ENCODE data around the gene CRIM1.

CRIM1 gene

GRCh38 chr2:36550006-36550405 lies 194.4 kb downstream of the CRIM1 start:
- Histone ChIP-seq H3K36me3 (peaks cover 65% of the 10 kb centered on the region), H3K4me1 (ENCODE audit: control insufficient read depth in 1 of 2, insufficient read depth in 1 of 2, low read depth in 1 of 2, low read length in 1 of 2) (peaks cover 14 to 17% of the 10 kb centered on the region in 2 experiments), H3K27ac (no peak overlapping the region), H3K27me3 (no peaks in the 10 kb centered on the region), H3K4me3 (ENCODE audit: low read depth in 1 of 2, low read length in 1 of 2) (no peak overlapping the region), H3K9me3 (no peaks in the 10 kb centered on the region)
- TF ChIP-seq CTCF (IDR thresholded peaks at IDR 0.05) = no peak

- peak overlapping the region; percentile 85 for H3K27ac ChIP-seq
- H3K4me3 ChIP-seq (ENCODE audit: low read depth in 1 of 2, low read length in 1 of 2) = peak overlapping the region in 1 of 2 experiments; percentile 54
Measured at GRCh38 chr2:36553683-36554082, 198.1 kb downstream of the CRIM1 start.

GRCh38 chr2:36554531-36554930 lies 199.0 kb downstream of the CRIM1 start:
- Histone ChIP-seq H3K9me3 (no peaks in the 10 kb centered on the region), H3K27me3 (no peaks in the 10 kb centered on the region), H3K27ac (peak overlapping the region; percentile 85), H3K36me3 (peaks cover 41% of the 10 kb centered on the region), H3K4me3 (ENCODE audit: low read depth in 1 of 2, low read length in 1 of 2) (no peak overlapping the region), H3K4me1 (ENCODE audit: control insufficient read depth in 1 of 2, insufficient read depth in 1 of 2, low read depth in 1 of 2, low read length in 1 of 2) (peaks cover 26 to 32% of the 10 kb centered on the region in 2 experiments)
- no peak for TF ChIP-seq CTCF (IDR thresholded peaks at IDR 0.05)

More at GRCh38 chr2:36553683-36554082, 198.1 kb downstream of the CRIM1 start:
- no peak for TF ChIP-seq CTCF (IDR thresholded peaks at IDR 0.05)
- peaks cover 26 to 32% of the 10 kb centered on the region in 2 experiments for H3K4me1 ChIP-seq (ENCODE audit: control insufficient read depth in 1 of 2, insufficient read depth in 1 of 2, low read depth in 1 of 2, low read length in 1 of 2)
- H3K36me3 ChIP-seq = peaks cover 43% of the 10 kb centered on the region
- no peaks in the 10 kb centered on the region for H3K9me3 ChIP-seq
- no peaks in the 10 kb centered on the region for H3K27me3 ChIP-seq

GRCh38 chr2:36555789-36556188 lies 200.2 kb downstream of the CRIM1 start:
- H3K9me3 ChIP-seq = no peaks in the 10 kb centered on the region
- H3K4me1 ChIP-seq (ENCODE audit: control insufficient read depth in 1 of 2, insufficient read depth in 1 of 2, low read depth in 1 of 2, low read length in 1 of 2) = peaks cover 26 to 32% of the 10 kb centered on the region in 2 experiments
- H3K27ac ChIP-seq = peak overlapping the region; percentile 19
- no peaks in the 10 kb centered on the region for H3K27me3 ChIP-seq
- H3K36me3 ChIP-seq = peaks cover 41% of the 10 kb centered on the region
- TF ChIP-seq CTCF (IDR thresholded peaks at IDR 0.05) = no peak
- H3K4me3 ChIP-seq (ENCODE audit: low read depth in 1 of 2, low read length in 1 of 2) = no peak overlapping the region

- Histone ChIP-seq H3K4me3 (ENCODE audit: low read depth in 1 of 2, low read length in 1 of 2) (no peak overlapping the region), H3K36me3 (peaks cover 30% of the 10 kb centered on the region), H3K9me3 (no peaks in the 10 kb centered on the region), H3K27ac (no peak overlapping the region), H3K27me3 (no peaks in the 10 kb centered on the region), H3K4me1 (ENCODE audit: control insufficient read depth in 1 of 2, insufficient read depth in 1 of 2, low read depth in 1 of 2, low read length in 1 of 2) (peaks cover 29 to 39% of the 10 kb centered on the region in 2 experiments)
- TF ChIP-seq CTCF (IDR thresholded peaks at IDR 0.05) = no peak
Measured at GRCh38 chr2:36556842-36557241, 201.3 kb downstream of the CRIM1 start.

Measured in neutrophil (primary cell).